Right lobe of liver (tissue), 6 donors: ENCODE results near the gene KLHL6. TPM values are rescaled to one million over a fixed set of nuclear protein-coding genes. Genes with fewer than 3 reads are reported as not detected.
"Not testable (repeated sequence)": the region's sequence is repeated elsewhere in the genome, so short reads cannot be mapped to it uniquely, and the experiment has no call there.

Source experiments
- ATAC-seq, 4 donors: fragments of 200-7000 bp; cut with Tn5 transposase; one replicate each; pipeline ENCODE4 v1.9.1; 2020; ENCODE audit warnings: mild to moderate bottlenecking in 4 of 4, moderate library complexity in 4 of 4
- DNase-seq, 3 donors: peaks; one replicate each; pipeline ENCODE4 v3.0.0-alpha.2; 2020
- H3K27ac ChIP-seq, 3 donors: fragments of 200-600 bp; one replicate each; pipeline ENCODE4 v1.8.0; 2022
- H3K27me3 ChIP-seq, 2 donors: fragments of 200-600 bp; one replicate each; pipeline ENCODE4 v1.8.0; 2022
- H3K36me3 ChIP-seq, 4 donors: fragments of 200-600 bp; sonication (generic) in 1 of 4; one replicate each; pipeline versions ENCODE4 v1.5.1 to v1.8.0; 2017 to 2022; ENCODE audit warnings: control low read depth in 1 of 4
- H3K4me1 ChIP-seq, 4 donors: fragments of 200-600 bp; sonication (generic) in 1 of 4; one replicate each; pipeline versions ENCODE4 v1.5.1 to v1.8.0; 2017 to 2022; ENCODE audit warnings: control low read depth in 1 of 4
- H3K4me3 ChIP-seq, 3 donors: fragments of 200-600 bp; one replicate each; pipeline ENCODE4 v1.8.0; 2022
- H3K9me3 ChIP-seq, 4 donors: fragments of 200-600 bp; sonication (generic) in 1 of 4; one replicate each; pipeline versions ENCODE4 v1.5.1 to v1.8.0; 2017 to 2022; ENCODE audit warnings: control low read depth in 1 of 4
- POLR2A ChIP-seq: fragments of 450-650 bp; IDR thresholded peaks from one replicate; pipeline ENCODE4 v1.6.1; 2017; ENCODE audit warnings: antibody characterized with exemption, mild to moderate bottlenecking
- WGBS: methylation state at CpG from one replicate; pipeline ENCODE4 v1.1.6; 2018; ENCODE audit warnings: low coverage, low lambda C conversion rate; ENCODE audit not compliant: insufficient coverage; ENCODE audit errors: missing lambda C conversion rate; 5-methylcytosine and 5-hydroxymethylcytosine counted together
- intact Hi-C, 2 donors: fragments of 100-400 bp; cut with DNase I; formaldehyde crosslinking; loops; one replicate each; pipeline versions ENCODE4 v1.11.2 to v1.14.1; 2022
- total RNA-seq, 6 experiments: library from RNA; depleted of rRNA in 2 of 6; stranded (reverse); fragments of >200 nt in 2 of 6; fragmentation: NEBNext Ultra II Directional in 3 of 6; extraction: Animal tissue kit (Norgen Biotek cat#: 25700) in 3 of 6; gene quantifications; one replicate each; pipeline versions ENCODE4 v1.1.0 to v1.2.4, GENCODE V29; 2016 to 2023
- TF ChIP-seq, protein P1 (sequence below), 4 donors: fragments of 200-600 bp in 3 of 4; fragments of 450-650 bp in 1 of 4; IDR thresholded peaks; one replicate each; pipeline versions ENCODE4 v1.5.1 to v1.8.0; 2016 to 2022; ENCODE audit warnings: antibody characterized with exemption in 4 of 4, mild to moderate bottlenecking in 2 of 4
- donor health status: DM: no; HTN: yes; CAD: no.
- donor health status: DM: no; HTN: no; CAD: no.
- donor health status: DM: no; HTN: no; CAD: no.
- donor health status: DM: no; HTN: yes; CAD: no.
- donor health status: DM: no; HTN: yes; CAD: no.

Gene KLHL6
- total RNA-seq, 6 experiments from 2014 or later = 0.59 to 2.7 (median 1.6) TPM

DNA sequence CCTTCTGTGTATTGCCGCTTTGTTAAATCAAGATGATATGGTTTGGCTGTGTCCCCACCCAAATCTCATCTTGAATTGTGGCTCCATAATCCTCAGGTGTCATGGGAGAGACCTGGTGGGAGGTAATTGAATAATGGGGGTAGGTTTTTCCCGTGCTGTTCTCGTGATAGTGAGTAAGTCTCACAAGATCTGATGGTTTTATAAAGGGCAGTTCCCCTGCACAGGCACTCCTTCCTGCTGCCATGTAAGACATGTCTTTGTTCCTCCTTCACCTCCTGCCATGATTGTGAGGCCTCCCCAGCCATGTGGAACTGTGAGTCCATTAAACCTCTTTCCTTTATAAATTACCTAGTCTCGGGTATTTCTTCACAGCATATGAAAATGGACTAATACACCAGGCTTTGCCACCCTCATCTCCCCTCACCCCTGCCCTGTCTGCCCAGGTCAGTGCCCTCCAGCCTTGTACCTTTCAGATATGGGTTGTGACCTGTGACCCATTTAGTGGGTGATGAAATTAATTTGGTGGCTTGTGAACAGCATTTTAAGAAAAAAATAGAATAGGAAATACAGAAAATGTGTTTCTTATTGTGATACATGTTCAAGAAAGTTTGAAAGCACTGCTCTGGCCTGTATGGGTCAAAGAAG, 71.0 kb downstream of the KLHL6 start:
- Histone ChIP-seq H3K36me3 (no peaks in the 10 kb centered on the region), H3K27me3 (no peaks in the 10 kb centered on the region), H3K27ac (peak overlapping the region; percentile 42 to 62 (median 53)), H3K9me3 (no peaks in the 10 kb centered on the region), H3K4me3 (no peak overlapping the region), H3K4me1 (peaks cover 0 to 30% (median 9%) of the 10 kb centered on the region in 4 donors)
- intact Hi-C loops = no loop called here
- ATAC-seq (peak; percentile 72 to 86 (median 82)), DNase-seq (peak; percentile 56 to 80 (median 72))
- TF ChIP-seq POLR2A = no peak
- TF ChIP-seq, protein P1, sequence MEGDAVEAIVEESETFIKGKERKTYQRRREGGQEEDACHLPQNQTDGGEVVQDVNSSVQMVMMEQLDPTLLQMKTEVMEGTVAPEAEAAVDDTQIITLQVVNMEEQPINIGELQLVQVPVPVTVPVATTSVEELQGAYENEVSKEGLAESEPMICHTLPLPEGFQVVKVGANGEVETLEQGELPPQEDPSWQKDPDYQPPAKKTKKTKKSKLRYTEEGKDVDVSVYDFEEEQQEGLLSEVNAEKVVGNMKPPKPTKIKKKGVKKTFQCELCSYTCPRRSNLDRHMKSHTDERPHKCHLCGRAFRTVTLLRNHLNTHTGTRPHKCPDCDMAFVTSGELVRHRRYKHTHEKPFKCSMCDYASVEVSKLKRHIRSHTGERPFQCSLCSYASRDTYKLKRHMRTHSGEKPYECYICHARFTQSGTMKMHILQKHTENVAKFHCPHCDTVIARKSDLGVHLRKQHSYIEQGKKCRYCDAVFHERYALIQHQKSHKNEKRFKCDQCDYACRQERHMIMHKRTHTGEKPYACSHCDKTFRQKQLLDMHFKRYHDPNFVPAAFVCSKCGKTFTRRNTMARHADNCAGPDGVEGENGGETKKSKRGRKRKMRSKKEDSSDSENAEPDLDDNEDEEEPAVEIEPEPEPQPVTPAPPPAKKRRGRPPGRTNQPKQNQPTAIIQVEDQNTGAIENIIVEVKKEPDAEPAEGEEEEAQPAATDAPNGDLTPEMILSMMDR (IDR thresholded peaks at IDR 0.05) = no peak
- 60% methylated on average over 4 of the region's 4 CpGs for WGBS

DNA sequence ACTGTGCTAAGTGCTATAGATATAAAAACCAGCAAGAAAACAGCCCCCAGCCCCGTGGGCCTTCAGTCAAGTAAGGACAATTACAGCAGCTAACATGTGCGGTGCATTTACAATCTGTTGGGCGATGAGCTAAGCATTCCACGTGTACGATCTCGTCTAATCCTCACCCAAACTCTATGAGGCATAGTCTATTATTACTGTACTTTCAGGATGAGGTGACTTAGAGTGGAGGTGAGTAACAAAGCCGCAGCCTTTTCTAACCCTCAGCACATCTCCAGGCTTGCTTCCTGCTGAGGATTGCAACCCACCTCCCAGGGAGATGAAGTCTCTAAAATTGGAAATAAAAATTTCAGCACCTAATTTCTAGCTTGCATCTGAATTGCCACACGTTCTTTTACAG, 73.9 kb downstream of the KLHL6 start:
- no peaks in the 10 kb centered on the region for H3K27me3 ChIP-seq
- no peak overlapping the region for H3K27ac ChIP-seq
- H3K36me3 ChIP-seq = no peaks in the 10 kb centered on the region
- WGBS = 78% methylated on average over 8 of the region's 8 CpGs
- DNase-seq = no peak
- no peaks in the 10 kb centered on the region for H3K9me3 ChIP-seq
- no peak for ATAC-seq
- H3K4me3 ChIP-seq = no peak overlapping the region
- no peak for TF ChIP-seq POLR2A
- TF ChIP-seq, protein P1 (IDR thresholded peaks at IDR 0.05) = no peak
- intact Hi-C loops = no loop called here
- peaks cover 0 to 32% (median 9%) of the 10 kb centered on the region in 4 donors for H3K4me1 ChIP-seq

DNA sequence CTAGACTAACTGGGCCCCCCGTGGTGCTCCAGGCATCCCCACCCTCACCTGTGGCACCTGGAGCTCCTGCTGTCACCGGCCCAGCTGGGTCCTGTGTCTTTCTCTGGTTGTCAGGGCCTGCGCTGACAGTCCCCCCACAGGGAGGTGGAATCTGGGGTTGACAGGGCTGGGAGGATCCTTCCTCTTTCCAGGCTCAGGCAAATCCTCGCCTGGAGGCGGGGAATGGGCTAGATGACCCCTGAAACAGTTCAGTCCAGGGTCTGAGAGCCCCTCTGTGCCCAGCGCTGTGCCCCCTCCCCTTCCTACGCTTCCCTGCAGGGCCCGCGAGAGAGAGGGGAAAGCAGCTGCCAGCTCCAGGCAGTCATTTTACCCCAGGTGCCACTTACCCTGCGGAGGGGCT, 77.0 kb downstream of the KLHL6 start:
- TF ChIP-seq, protein P1 (IDR thresholded peaks at IDR 0.05) = no peak
- no peak for TF ChIP-seq POLR2A
- Histone ChIP-seq H3K4me3 (no peak overlapping the region), H3K4me1 (peaks cover 0 to 13% (median 0%) of the 10 kb centered on the region in 4 donors), H3K9me3 (no peaks in the 10 kb centered on the region), H3K27ac (no peak overlapping the region), H3K27me3 (no peaks in the 10 kb centered on the region), H3K36me3 (no peaks in the 10 kb centered on the region)
- ATAC-seq (no peak), DNase-seq (no peak)
- 67% methylated on average over 1 of the region's 10 CpGs for WGBS
- intact Hi-C loops = no loop called here

DNA sequence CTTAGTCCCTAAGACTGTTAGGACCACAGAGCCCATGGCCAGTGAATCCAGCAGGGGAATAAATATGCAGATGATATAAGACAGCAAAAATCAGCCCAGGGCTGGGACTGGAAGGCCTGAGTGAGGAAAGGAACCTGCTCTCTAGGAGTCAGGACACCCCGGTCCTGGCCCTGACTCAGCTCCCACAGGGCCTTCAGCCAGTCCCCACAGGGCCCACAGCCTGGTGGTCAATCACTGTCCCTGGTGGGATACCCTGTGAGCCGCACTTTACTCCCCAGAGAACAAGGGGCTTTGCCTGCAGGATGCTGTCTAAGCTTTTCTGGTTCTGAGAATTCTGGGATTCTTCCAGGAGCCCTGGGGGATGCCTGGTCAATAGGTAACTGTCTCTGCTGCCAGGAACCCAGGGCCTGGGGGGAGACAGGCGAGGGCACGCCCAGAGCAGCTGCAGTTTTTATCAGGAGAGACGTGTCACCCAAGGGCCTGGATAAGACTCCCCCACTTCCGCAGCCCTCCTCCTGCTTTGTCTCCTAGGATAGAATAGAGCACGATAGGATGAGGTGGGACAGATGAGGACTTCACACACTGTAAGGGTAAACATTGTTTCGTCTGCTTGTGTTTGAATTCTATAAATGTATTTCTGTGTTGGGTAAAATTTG, 77.6 kb downstream of the KLHL6 start:
- no peaks in the 10 kb centered on the region for H3K36me3 ChIP-seq
- ATAC-seq (no peak), DNase-seq (no peak)
- H3K27me3 ChIP-seq = no peaks in the 10 kb centered on the region
- intact Hi-C loops = no loop called here
- TF ChIP-seq, protein P1 (IDR thresholded peaks at IDR 0.05) = no peak
- TF ChIP-seq POLR2A = no peak
- H3K4me3 ChIP-seq = no peak overlapping the region
- 76% methylated on average over 2 of the region's 8 CpGs for WGBS
- peaks cover 0 to 9% (median 0%) of the 10 kb centered on the region in 4 donors for H3K4me1 ChIP-seq
- no peak overlapping the region for H3K27ac ChIP-seq
- H3K9me3 ChIP-seq = no peaks in the 10 kb centered on the region

DNA sequence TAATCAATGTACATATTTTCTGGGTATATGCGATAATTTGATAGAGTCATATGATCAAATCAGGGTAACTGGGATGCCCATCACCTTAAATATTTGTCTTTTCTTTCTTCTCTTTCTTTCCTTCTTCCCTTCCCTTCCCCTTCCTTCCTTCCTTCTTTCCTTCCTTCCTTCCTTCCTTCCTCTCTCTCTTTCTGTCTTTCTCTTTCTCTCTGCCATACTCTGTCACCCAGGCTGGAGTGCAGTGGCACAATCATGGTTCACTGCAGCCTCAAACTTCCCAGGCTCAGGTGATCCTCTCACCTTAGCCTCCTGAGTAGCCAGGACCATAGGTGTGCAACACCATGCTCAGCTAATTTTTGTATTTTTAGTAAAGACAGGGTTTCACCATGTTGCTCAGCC, 79.7 kb downstream of the KLHL6 start:
- intact Hi-C loops, H3K36me3 ChIP-seq, H3K9me3 ChIP-seq, DNase-seq, ATAC-seq, H3K4me3 ChIP-seq, H3K27ac ChIP-seq, H3K27me3 ChIP-seq, H3K4me1 ChIP-seq: not testable (repeated sequence)
- 100% methylated on average over 1 of the region's 1 CpG for WGBS
